ENCODE data around the gene CLRN1.

CLRN1 gene

DNA sequence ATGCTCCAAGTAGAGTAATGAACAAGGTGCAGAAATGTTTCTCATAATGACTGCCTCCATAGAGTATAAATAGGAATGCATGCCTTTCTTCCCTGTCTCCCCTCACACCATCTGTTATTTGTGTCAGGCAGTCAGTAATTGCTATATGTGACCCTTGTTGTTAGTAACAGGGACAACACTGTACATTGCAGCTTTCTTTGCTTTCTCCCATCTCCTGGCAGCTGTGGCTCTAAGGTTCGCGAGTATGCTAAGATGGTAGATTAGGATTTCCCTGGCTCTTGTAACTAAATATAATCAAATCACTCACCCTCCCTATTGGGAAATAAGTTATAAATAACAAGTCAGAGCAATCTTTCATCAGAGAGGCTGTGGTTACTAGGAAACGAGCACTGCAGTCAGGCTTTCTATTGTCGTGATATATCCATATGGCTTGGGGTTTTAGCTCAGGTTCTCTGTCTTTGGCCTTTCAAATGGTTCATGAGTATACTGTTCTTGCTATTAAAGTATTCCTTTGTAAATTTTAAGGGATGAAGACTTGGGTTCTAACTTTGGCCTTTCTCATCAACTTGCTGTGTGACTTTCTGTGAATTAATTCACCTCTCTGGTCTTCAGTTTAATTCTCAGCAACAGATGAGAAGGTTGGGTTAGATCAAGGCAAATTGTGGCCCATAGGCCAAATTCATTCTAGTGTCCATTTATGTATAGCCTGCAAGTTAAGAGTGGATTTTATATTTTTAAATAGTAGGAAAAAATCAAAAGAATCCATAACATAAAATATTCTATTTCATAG, 59.2 kb downstream of the CLRN1 start:
- no peak for DNase-seq (ENCODE audit: low read depth)
- TF ChIP-seq, protein P1, sequence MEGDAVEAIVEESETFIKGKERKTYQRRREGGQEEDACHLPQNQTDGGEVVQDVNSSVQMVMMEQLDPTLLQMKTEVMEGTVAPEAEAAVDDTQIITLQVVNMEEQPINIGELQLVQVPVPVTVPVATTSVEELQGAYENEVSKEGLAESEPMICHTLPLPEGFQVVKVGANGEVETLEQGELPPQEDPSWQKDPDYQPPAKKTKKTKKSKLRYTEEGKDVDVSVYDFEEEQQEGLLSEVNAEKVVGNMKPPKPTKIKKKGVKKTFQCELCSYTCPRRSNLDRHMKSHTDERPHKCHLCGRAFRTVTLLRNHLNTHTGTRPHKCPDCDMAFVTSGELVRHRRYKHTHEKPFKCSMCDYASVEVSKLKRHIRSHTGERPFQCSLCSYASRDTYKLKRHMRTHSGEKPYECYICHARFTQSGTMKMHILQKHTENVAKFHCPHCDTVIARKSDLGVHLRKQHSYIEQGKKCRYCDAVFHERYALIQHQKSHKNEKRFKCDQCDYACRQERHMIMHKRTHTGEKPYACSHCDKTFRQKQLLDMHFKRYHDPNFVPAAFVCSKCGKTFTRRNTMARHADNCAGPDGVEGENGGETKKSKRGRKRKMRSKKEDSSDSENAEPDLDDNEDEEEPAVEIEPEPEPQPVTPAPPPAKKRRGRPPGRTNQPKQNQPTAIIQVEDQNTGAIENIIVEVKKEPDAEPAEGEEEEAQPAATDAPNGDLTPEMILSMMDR (IDR thresholded peaks at IDR 0.05; ENCODE audit: insufficient read depth, low read depth, low read length, missing control alignments), result no peak
- H3K4me3 ChIP-seq (ENCODE audit: low read depth, low read length), result no peak overlapping the region

DNA sequence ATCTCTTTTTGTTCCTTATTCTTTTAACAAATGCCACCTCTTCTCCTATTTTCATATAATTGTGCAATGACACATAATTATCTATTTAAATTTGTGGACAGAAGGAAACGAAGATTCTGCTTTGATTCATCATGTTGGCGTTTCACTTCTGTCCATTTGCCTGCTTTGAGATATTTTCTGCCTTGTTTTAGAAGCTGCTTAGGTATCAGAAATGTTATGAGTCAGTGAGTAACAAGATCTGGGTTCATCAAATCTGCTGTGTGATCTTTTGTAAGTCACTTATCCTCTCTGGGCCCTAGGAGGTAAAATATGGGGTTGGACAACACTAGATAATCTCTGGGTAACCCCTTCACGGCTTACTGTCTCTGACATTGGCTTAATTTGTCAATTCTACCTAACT, 60.0 kb downstream of the CLRN1 start:
- peak; percentile 59 for DNase-seq (ENCODE audit: low read depth)
- H3K4me3 ChIP-seq (ENCODE audit: low read depth, low read length), result no peak overlapping the region
- TF ChIP-seq, protein P1 (IDR thresholded peaks at IDR 0.05; ENCODE audit: insufficient read depth, low read depth, low read length, missing control alignments), result no peak

DNA sequence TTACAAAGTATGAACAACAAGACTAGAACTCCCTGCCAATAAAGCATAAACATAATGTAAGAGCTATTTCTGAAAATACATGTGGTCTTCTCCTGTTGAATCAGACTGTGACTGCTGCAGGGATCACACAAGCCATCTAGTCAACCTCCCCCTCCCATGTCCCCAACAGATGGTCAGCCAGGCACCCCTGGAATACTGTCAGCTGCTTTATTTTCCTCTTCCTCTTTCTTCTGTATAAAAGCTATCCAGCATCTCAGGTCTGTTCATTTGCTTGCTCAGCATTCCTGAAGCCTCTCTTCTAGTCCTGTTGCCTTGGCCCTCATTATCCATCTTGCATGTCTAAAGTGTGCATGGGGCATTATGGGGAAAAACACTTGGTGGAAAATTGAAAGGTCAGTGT, 60.8 kb downstream of the CLRN1 start:
- H3K4me3 ChIP-seq (ENCODE audit: low read depth, low read length), result no peak overlapping the region
- TF ChIP-seq, protein P1 (IDR thresholded peaks at IDR 0.05; ENCODE audit: insufficient read depth, low read depth, low read length, missing control alignments), result no peak
- no peak for DNase-seq (ENCODE audit: low read depth)

DNA sequence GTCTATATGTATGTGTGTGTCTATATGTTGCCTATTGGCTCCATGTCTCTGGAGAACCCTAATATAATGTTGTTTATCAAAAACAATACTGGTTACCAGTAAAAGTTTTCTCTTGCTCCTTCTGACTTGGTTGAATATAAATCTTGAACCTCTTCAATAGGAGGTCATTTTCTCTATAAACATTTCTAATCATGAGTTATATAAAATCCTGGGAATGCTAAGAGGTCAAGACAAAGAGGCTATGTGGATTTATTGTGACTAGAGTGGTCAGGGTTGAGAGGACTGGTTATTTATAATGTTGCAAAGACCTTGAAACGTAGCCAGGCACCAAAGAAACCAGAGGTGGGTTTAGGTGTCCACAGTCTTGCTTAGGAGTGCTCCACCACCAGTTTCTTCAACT, 66.1 kb downstream of the CLRN1 start:
- TF ChIP-seq, protein P1 (IDR thresholded peaks at IDR 0.05; ENCODE audit: insufficient read depth, low read depth, low read length, missing control alignments), result no peak
- no peak for DNase-seq (ENCODE audit: low read depth)
- H3K4me3 ChIP-seq (ENCODE audit: low read depth, low read length), result no peak overlapping the region

DNA sequence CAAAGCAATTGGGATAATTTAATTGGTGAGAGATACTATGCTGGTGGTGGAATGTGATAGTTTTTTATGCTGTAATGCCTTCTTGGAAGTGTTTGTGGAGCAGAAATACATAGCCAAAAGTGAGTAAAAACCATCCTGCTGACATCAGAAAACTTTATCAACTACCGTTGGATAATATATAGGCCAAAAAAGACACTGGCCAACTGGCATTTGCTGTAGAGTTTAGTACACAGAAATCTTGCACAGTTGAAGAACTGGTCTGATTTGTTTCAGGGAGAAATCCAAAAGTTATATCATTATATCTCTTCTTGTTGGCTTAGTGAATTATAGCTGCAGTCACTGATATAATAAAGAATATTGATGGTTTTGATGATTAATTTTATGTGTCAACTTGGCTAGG, 66.8 kb downstream of the CLRN1 start:
- DNase-seq (ENCODE audit: low read depth), result no peak
- TF ChIP-seq, protein P1 (IDR thresholded peaks at IDR 0.05; ENCODE audit: insufficient read depth, low read depth, low read length, missing control alignments), result no peak
- no peak overlapping the region for H3K4me3 ChIP-seq (ENCODE audit: low read depth, low read length)

DNA sequence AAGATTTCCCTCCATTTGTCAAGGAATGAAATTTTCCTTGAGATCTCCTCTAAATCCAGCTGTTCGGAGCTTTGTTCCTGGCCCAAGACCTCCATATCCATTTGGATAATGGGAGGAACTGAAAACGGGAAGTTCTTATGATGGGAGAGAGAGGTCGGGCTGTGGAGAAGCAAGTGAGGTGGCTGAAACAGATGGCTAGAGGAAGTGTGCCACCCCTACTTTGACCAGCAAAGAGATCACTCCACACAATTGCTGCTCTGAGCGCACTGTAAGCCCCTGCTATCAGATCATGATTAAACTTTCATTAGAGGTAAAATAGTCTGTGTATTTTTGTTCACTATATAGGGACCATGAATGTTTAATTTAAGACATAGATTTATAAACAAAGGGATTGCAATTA, 67.2 kb downstream of the CLRN1 start, which contains the start of gene MINDY4B:
MINDY4B (minus strand) TSS at position 101 of the 400 bp plus-strand sequence; CDS start at position 101, 0 bp downstream.
- H3K4me3 ChIP-seq (ENCODE audit: low read depth, low read length), result no peak within 1 kb of the TSS
- TF ChIP-seq, protein P1 (IDR thresholded peaks at IDR 0.05; ENCODE audit: insufficient read depth, low read depth, low read length, missing control alignments), result no peak
- no peak for DNase-seq (ENCODE audit: low read depth)

DNA sequence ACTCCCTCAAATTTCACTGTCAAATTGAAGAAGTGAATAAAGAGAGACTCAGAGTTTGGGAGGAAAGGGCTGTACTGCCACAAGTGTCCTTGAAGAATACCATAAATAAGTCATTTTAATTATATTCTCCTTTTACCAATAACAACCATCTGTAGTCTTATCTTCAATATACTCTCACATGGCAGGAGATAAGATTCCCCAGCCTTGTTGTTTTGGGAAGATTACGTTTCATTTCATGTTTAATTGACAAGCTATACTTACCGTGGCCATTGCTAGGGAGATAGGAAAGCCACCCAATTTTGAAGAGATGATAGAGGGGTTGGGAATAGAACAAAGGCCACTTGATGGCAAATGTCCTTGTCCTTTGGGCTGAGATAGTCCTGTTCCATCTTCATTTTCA, 69.5 kb downstream of the CLRN1 start:
- TF ChIP-seq, protein P1 (IDR thresholded peaks at IDR 0.05; ENCODE audit: insufficient read depth, low read depth, low read length, missing control alignments), result no peak

More for the DNA sequence above, 69.5 kb downstream of the CLRN1 start:
- no peak for DNase-seq (ENCODE audit: low read depth)
- H3K4me3 ChIP-seq (ENCODE audit: low read depth, low read length), result no peak overlapping the region
